ENCODE results near the gene SPNS2.
A peak's percentile ranks its signal among the peaks of the same experiment; 100 is the strongest.
"Not testable (repeated sequence)": the region's sequence is repeated elsewhere in the genome, so short reads cannot be mapped to it uniquely, and the experiment has no call there.

SPNS2 gene

DNA sequence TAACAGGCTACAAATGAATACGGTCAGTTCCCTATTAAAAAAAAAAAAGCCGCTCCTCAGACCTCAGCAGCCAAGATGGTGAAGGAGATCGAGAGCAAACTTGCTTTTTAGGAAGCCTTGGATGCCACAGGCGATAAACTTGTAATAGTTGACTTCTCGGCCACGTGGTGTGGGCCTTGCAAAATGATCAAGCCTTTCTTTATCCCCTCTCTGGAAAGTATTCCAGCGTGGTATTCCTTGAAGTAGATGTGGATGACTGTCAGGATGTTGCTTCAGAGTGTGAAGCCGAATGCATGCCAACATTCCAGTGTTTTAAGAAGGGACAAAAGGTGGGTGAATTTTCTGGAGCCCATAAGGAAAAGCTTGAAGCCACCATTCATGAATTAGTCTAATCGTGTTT, 73.5 kb downstream of the SPNS2 start:
- no peak for DNase-seq (ENCODE audit: low read depth)

DNA sequence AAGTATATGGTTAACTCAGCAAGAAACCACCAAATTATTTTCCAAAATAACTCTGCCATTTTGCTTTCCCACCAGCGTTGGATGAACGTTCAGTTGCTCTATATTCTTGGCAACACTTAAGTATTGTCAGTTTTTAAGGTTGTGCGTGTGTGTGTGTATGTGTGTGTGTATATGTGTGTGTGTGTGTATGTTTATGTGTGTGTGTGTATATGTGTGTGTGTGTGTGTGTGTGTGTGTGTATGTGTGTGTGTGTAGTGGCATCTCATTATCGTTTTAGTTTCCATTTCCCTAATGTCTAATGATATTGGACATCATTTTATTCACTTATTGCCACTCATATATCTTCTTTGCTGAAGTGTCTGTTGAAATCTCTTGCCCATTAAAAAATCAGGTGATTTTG, 74.4 kb downstream of the SPNS2 start:
- no peak for DNase-seq (ENCODE audit: low read depth)

- DNase-seq (ENCODE audit: low read depth) = peak; percentile 45
These were observed 75.0 kb downstream of the SPNS2 start for GRCh38 chr17:4573669-4574068.

GRCh38 chr17:4574448-4575045, 75.9 kb downstream of the SPNS2 start:
- DNase-seq (ENCODE audit: low read depth) = no peak

DNA sequence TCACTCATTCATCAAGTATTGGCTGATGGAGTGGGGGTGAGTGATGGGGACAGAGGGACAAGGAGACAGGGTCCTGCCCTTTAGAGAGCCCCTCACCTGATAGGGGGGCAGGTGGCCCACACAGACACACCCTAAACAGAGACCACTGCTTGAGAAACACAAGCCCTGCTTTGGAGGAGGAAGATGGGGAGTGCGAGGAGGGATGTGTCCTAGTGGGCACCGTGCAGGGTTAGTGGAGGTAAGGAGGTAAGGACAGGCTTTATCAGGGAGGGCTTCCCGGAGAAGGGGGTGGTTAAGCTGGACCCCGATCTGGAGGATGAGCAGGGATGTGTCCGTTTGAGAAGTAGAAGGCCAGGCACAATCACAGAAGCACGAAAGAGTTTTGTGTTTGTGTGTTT, 77.5 kb downstream of the SPNS2 start:
- DNase-seq (ENCODE audit: low read depth) = no peak

DNA sequence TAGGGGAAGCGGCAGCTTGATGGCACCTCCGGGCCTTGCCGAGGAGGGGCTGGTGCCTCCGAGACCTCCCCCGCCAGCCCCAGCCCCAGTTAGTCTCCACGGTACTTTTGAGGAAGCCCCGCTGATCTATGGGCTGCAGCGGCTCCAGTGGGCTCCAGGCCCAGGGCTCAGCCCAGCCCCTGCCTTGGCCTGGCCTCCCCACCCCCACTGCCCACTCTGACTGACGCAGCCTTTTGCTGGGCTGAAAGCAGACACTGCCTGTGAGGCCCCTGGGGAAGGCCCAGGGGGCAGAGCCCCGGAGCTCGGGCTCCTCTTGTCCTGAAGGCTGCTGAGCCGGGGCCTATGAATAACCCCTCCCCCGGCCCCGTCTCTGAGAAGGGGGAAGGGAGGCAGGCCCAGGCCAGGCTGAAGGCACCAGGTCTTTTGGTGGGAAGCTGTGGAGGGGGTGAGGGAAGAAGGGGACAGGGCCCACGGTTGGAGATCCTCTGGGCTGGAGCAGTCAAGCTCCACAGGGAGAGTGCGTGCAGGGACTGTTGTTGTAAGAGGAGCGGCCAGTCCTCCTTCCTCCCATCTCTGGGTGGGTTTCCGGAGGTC, 78.1 kb downstream of the SPNS2 start:
- DNase-seq (ENCODE audit: low read depth) = no peak

- no peak for DNase-seq (ENCODE audit: low read depth)
These were observed 78.8 kb downstream of the SPNS2 start for GRCh38 chr17:4577386-4577993.

DNA sequence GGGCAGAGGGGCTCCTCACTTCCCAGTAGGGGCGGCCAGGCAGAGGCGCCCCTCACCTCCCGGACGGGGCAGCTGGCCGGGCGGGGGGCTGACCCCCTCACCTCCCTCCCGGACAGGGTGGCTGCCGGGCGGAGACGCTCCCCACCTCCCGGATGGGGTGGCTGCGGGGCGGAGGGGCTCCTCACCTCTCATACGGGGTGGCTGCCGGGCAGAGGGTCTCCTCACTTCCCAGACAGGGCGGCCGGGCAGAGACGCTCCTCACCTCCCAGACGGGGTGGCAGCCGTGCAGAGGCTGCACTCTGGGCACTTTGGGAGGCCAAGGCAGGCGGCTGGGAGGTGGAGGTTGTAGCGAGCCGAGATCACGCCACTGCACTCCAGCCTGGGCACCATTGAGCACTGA, 79.7 kb downstream of the SPNS2 start:
- not testable (repeated sequence) for DNase-seq (ENCODE audit: low read depth)

DNA sequence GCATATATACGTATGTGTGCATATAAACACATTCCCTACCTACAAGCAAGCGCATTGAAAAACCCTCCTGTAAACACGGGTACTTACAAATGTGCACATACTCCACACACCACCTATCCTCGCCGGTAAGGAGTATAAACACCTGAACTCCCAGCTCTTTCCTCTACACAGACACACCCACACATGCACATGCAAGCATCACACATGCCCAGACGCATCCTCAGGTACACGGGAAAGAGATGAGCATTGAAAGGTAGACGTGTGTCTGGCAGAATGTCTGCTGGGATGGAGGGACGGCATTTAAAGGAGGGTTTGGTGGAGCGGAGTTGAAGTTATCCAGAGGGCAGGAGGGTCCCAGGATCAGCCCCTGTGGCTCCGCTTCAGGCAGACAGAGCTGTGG, 81.0 kb downstream of the SPNS2 start:
- no peak for DNase-seq (ENCODE audit: low read depth)

DNA sequence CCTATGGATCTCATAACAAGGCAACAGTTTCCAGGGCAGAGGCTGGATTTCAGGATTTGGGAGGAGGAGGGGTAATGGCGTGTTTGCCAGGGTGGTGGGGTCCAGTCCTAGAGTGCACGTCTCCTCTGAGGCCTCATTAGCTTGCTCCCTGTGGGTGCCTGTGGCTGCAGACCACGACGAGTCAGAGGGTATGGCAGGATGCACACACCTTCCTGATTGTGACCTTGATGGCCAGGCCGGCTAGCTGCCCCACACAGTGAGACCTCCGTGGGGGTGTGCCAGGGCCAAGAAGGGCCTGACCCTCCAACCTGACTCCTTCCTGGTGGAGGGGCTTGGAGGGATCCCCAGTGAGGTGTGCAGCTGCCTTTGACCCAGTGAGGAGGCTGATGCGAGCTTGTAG, 81.6 kb downstream of the SPNS2 start:
- DNase-seq (ENCODE audit: low read depth) = no peak

- DNase-seq (ENCODE audit: low read depth) = no peak
These were observed 83.4 kb downstream of the SPNS2 start for GRCh38 chr17:4582101-4582501.

- DNase-seq (ENCODE audit: low read depth) = no peak
These were observed 84.0 kb downstream of the SPNS2 start for GRCh38 chr17:4582691-4583090.

GRCh38 chr17:4583206-4583605, 84.5 kb downstream of the SPNS2 start:
- DNase-seq (ENCODE audit: low read depth) = no peak

DNA sequence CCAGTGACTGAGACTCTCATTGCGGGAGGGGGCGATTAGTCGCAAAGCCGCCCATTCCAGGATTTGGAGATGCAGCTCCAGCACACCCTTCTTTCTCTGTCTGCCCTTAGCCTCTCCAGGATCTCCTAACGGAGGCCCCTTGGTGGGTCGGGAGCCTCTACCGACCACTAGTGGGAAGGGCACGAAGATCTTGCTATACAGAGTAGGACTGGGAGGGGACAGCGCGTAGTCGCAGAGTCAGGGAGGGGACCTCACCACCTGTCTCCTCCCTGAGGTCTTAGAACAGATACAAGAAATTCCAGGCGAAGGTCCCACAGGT, 85.1 kb downstream of the SPNS2 start:
- DNase-seq (ENCODE audit: low read depth) = no peak

- peak; percentile 18 for DNase-seq (ENCODE audit: low read depth)
These were observed 85.6 kb downstream of the SPNS2 start, which contains the start of gene SMTNL2 for GRCh38 chr17:4584101-4584916. Gene SMTNL2, plus strand, starts transcription at chr17:4584529. Its CDS starts 77 bp downstream, at chr17:4584606.

GRCh38 chr17:4584917-4585637, 86.4 kb downstream of the SPNS2 start:
- no peak for DNase-seq (ENCODE audit: low read depth)

GRCh38 chr17:4585638-4585994, 86.9 kb downstream of the SPNS2 start:
- DNase-seq (ENCODE audit: low read depth) = no peak

- DNase-seq (ENCODE audit: low read depth) = no peak
These were observed 87.4 kb downstream of the SPNS2 start for GRCh38 chr17:4586043-4586442.

DNA sequence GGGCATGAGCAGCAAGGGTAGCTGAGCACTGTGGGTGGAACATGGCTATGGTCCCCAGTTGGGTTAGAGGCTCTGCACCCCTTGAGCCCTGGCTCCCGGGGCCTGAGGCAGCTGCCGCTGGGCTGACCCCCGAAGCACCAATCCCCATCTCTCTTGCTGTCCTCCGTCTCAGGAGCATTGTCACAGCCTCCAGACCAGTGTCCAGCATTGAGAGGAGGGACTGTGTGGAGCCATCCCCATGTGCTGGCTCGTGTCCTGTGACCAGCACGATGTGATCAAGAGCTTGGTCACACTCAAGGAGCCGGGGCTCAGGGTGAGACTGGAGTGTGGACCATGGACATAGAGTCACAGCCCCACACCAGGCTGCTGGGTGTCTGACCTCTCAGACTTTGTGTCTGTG, 88.5 kb downstream of the SPNS2 start:
- DNase-seq (ENCODE audit: low read depth) = no peak

DNA sequence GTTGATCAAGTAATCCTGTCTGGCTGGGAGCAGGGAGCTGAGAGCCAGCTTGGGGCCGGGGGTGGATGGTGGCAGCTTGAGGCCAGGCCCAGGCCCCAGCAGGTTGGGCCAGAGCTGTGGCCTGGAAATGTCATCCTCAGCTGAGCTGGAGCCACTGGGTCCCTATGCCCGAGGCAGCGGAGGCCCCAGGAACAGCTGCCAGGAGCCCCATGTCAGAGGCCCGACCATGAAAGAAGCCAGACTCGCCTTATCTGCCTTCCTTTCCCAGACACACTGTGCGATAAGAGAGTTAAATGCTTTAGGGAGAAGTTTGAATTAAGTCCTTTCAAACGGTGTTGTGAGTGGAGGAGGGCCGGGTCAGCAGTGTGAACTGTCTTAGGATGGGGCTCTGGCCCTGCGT, 89.1 kb downstream of the SPNS2 start:
- DNase-seq (ENCODE audit: low read depth) = no peak

GRCh38 chr17:4588391-4588790, 89.7 kb downstream of the SPNS2 start:
- DNase-seq (ENCODE audit: low read depth) = no peak
